ENCODE measurements around the gene KRT33B. TPM values are rescaled to one million over a fixed set of nuclear protein-coding genes. Genes with fewer than 3 reads are reported as not detected.
"Not testable (repeated sequence)": the region's sequence is repeated elsewhere in the genome, so short reads cannot be mapped to it uniquely, and the experiment has no call there.

KRT33B gene
- polyA plus RNA-seq, 1 donor = not detected

DNA sequence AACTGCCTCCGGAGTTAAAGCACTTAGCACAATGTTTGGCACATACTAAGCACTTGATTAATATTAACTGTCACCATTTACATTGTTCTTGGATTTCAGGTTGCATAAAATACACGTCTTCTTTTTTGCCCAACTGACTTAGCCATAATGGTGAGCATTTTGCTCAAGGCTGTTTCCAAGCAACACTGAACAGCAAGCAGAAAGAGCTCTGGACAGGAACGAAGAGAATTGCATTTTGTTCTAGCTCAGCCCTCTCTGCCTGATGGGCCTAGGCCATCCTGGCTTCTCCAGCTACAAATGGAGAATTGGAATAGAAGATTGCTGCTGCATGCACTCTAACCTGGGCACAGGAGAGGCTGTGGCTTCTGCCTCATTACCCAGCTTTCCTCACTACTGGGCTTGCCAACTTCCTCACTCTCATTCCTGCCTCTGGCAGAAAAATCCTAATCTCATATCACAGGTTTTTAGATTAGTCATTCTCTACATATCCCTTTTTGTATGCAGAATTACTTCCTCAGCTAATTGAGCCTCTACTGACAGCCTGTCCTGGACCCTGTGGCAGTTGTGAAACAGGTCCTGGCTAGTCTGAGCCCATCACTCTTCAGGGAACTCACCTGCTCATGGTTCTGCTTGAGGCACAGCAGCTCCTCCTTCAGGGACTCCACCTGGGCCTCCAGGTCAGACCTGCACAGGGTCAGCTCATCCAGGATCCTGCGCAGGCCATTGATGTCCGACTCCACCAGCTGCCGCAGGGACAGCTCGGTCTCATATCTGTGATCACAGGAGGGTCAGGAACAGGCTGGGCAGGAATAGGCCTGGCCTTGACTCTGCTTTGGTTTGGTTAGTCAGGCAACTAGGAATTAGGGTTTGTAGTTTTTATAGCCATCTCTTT is 21.5 kb downstream of the KRT33B start:
- Histone ChIP-seq H3K36me3 (ENCODE audit: control insufficient read depth, insufficient read depth, low read length) (no peaks in the 10 kb centered on the region), H3K27ac (ENCODE audit: low read length) (no peak overlapping the region), H3K4me3 (ENCODE audit: low read length) (no peak overlapping the region), H3K27me3 (ENCODE audit: control insufficient read depth, insufficient read depth, low read length) (peaks cover 6% of the 10 kb centered on the region), H3K4me1 (ENCODE audit: control insufficient read depth, insufficient read depth, low read length) (no peaks in the 10 kb centered on the region), H3K9me3 (ENCODE audit: control insufficient read depth, low read depth, low read length) (no peaks in the 10 kb centered on the region)
- DNase-seq = no peak
- WGBS (ENCODE audit: insufficient coverage, low lambda C conversion rate) = no CpG with 5 or more reads among the region's 7 CpGs

DNA sequence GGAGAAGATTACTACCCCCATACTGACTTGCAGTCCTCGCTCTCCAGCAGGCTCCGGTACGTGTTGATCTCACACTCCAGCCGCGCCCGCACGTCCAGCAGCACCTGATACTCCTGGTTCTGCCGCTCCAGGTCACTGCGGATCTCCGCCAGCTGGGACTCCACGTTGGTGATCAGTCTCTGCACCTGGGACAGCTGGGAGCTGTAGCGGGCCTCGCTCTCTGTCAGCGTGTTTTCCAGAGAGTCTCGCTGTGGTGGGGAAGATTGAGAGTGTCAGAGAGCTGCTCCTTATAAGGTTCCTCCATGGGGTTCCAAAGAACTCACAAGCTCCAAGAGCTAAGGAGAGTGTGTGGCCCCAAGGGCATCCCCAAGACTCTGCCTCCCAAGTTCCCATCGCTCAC is 23.2 kb downstream of the KRT33B start:
- not testable (repeated sequence) for DNase-seq; H3K36me3 ChIP-seq (ENCODE audit: control insufficient read depth, insufficient read depth, low read length); H3K4me1 ChIP-seq (ENCODE audit: control insufficient read depth, insufficient read depth, low read length); H3K27me3 ChIP-seq (ENCODE audit: control insufficient read depth, insufficient read depth, low read length); H3K9me3 ChIP-seq (ENCODE audit: control insufficient read depth, low read depth, low read length); H3K4me3 ChIP-seq (ENCODE audit: low read length); H3K27ac ChIP-seq (ENCODE audit: low read length)
- WGBS (ENCODE audit: insufficient coverage, low lambda C conversion rate) = no CpG with 5 or more reads among the region's 16 CpGs

DNA sequence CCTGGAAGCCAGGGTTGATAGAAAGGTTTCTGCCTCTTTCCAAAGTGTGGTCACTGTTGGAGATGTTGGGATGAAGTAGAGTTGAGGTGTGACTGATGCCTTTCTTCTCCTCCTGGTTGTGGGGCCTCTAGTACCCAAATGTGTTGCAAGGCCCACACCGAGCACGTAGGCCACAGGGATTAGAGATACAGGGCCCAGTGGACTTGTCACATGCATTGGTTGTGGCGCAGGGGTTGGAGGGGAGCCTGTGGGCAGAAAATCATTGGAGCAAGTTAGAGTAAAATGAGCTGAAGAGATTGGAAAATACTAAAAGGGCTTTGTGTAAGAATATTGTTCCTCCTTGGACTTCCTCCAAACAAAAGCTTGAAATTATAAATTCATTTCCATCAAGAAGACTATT is 23.6 kb downstream of the KRT33B start:
- no peak overlapping the region for H3K4me3 ChIP-seq (ENCODE audit: low read length)
- no CpG with 5 or more reads among the region's 3 CpGs for WGBS (ENCODE audit: insufficient coverage, low lambda C conversion rate)
- H3K4me1 ChIP-seq (ENCODE audit: control insufficient read depth, insufficient read depth, low read length) = no peaks in the 10 kb centered on the region
- H3K27me3 ChIP-seq (ENCODE audit: control insufficient read depth, insufficient read depth, low read length) = peaks cover 3% of the 10 kb centered on the region
- H3K9me3 ChIP-seq (ENCODE audit: control insufficient read depth, low read depth, low read length) = peaks cover 3% of the 10 kb centered on the region
- H3K27ac ChIP-seq (ENCODE audit: low read length) = no peak overlapping the region
- H3K36me3 ChIP-seq (ENCODE audit: control insufficient read depth, insufficient read depth, low read length) = no peaks in the 10 kb centered on the region
- DNase-seq = no peak

GRCh38 chr17:41343029-41343428 is 26.6 kb downstream of the KRT33B start:
- H3K36me3 ChIP-seq (ENCODE audit: control insufficient read depth, insufficient read depth, low read length) = no peaks in the 10 kb centered on the region
- H3K9me3 ChIP-seq (ENCODE audit: control insufficient read depth, low read depth, low read length) = peaks cover 3% of the 10 kb centered on the region
- no peak for DNase-seq
- WGBS (ENCODE audit: insufficient coverage, low lambda C conversion rate) = no CpG with 5 or more reads among the region's 3 CpGs
- H3K4me3 ChIP-seq (ENCODE audit: low read length) = no peak overlapping the region
- H3K4me1 ChIP-seq (ENCODE audit: control insufficient read depth, insufficient read depth, low read length) = no peaks in the 10 kb centered on the region
- H3K27me3 ChIP-seq (ENCODE audit: control insufficient read depth, insufficient read depth, low read length) = peaks cover 3% of the 10 kb centered on the region
- no peak overlapping the region for H3K27ac ChIP-seq (ENCODE audit: low read length)

GRCh38 chr17:41340934-41341861 is 28.4 kb downstream of the KRT33B start:
- Histone ChIP-seq H3K4me1 (ENCODE audit: control insufficient read depth, insufficient read depth, low read length) (no peaks in the 10 kb centered on the region), H3K27me3 (ENCODE audit: control insufficient read depth, insufficient read depth, low read length) (peaks cover 9% of the 10 kb centered on the region), H3K9me3 (ENCODE audit: control insufficient read depth, low read depth, low read length) (peaks cover 3% of the 10 kb centered on the region), H3K36me3 (ENCODE audit: control insufficient read depth, insufficient read depth, low read length) (no peaks in the 10 kb centered on the region), H3K27ac (ENCODE audit: low read length) (no peak overlapping the region), H3K4me3 (ENCODE audit: low read length) (no peak overlapping the region)
- no peak for DNase-seq
- 80% methylated on average over 2 of the region's 7 CpGs for WGBS (ENCODE audit: insufficient coverage, low lambda C conversion rate)

DNA sequence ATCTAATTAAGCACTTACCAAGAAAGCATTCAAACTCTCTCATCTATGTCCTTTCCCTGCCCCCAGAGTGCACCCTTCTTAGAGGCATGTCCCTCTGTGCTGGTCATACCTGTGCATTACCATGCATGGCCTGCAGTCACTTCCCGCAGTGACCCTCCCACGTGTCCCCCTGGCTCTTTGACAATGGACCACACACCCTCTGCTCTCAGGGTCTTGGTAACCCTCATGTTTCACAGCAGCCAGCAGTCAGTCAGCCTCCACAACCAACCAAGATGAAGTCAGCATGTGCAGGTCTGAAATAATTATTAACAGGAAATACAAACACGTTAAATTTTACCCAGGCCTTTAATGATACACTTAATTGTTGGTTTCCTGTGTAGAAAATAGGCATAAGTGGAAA is 29.1 kb downstream of the KRT33B start:
- Histone ChIP-seq H3K27me3 (ENCODE audit: control insufficient read depth, insufficient read depth, low read length) (peaks cover 9% of the 10 kb centered on the region), H3K4me1 (ENCODE audit: control insufficient read depth, insufficient read depth, low read length) (no peaks in the 10 kb centered on the region), H3K4me3 (ENCODE audit: low read length) (no peak overlapping the region), H3K9me3 (ENCODE audit: control insufficient read depth, low read depth, low read length) (peaks cover 3% of the 10 kb centered on the region), H3K36me3 (ENCODE audit: control insufficient read depth, insufficient read depth, low read length) (no peaks in the 10 kb centered on the region), H3K27ac (ENCODE audit: low read length) (no peak overlapping the region)
- no CpG with 5 or more reads among the region's 3 CpGs for WGBS (ENCODE audit: insufficient coverage, low lambda C conversion rate)
- no peak for DNase-seq

DNA sequence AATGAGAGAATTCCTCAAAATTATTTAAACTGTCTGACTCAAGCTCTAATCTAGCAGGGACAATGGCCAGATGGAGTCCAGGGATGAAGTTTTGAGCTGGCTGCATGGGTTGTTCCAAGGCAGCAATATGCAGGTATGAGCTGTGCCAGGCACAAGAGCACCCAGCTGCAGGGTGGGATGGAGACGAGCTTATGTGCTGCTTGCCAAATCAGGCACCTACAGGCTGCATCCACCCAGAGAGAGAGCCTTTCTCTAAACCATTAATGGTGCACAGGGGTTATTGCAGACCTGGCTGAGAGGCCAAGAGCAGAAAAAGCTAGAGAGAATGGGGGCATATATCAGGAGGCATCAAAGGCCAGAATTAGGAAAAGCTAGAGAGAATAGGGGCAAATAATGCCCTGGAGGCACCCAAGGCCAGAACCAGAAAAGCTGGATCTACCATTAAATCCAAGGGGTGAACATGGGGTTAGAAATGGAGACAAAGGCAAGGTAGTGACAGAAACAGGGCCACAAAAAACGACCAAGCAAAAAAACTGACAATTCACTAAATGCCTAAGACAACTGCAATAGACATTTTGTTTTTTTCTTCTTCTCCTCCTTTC is 29.9 kb downstream of the KRT33B start:
- H3K36me3 ChIP-seq (ENCODE audit: control insufficient read depth, insufficient read depth, low read length) = no peaks in the 10 kb centered on the region
- H3K27ac ChIP-seq (ENCODE audit: low read length) = no peak overlapping the region
- 80% methylated on average over 1 of the region's 2 CpGs for WGBS (ENCODE audit: insufficient coverage, low lambda C conversion rate)
- no peak overlapping the region for H3K4me3 ChIP-seq (ENCODE audit: low read length)
- H3K27me3 ChIP-seq (ENCODE audit: control insufficient read depth, insufficient read depth, low read length) = peaks cover 9% of the 10 kb centered on the region
- H3K9me3 ChIP-seq (ENCODE audit: control insufficient read depth, low read depth, low read length) = peaks cover 3% of the 10 kb centered on the region
- no peaks in the 10 kb centered on the region for H3K4me1 ChIP-seq (ENCODE audit: control insufficient read depth, insufficient read depth, low read length)
- DNase-seq = no peak

DNA sequence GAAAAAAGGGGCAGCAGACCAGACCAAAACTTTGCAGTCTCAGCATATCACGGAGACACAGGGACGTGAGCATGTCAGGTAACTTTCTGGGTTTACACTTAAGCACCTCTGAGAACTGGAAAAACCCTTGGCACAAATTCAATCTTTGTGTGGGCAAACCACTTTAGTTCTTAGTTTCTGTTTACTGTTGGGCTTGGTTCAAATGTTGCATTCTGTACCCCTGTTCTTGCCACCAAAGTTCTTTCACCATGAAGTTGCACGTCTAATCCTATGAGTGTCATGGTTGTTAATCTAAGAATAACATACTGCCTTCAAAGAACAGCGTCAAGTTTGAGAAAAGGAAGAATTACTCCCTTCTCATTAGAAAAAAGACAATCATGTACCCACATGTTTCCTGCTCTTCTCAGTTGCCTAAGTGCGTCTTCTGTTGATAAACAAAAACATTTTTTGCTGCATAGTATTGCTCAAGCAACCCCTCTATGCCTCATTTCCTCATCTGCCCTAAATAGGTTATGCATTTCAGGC is 30.6 kb downstream of the KRT33B start:
- peaks cover 9% of the 10 kb centered on the region for H3K27me3 ChIP-seq (ENCODE audit: control insufficient read depth, insufficient read depth, low read length)
- H3K27ac ChIP-seq (ENCODE audit: low read length) = no peak overlapping the region
- H3K36me3 ChIP-seq (ENCODE audit: control insufficient read depth, insufficient read depth, low read length) = no peaks in the 10 kb centered on the region
- no peak overlapping the region for H3K4me3 ChIP-seq (ENCODE audit: low read length)
- no peaks in the 10 kb centered on the region for H3K4me1 ChIP-seq (ENCODE audit: control insufficient read depth, insufficient read depth, low read length)
- WGBS (ENCODE audit: insufficient coverage, low lambda C conversion rate) = 86% methylated on average over 1 of the region's 5 CpGs
- no peak for DNase-seq
- peaks cover 3% of the 10 kb centered on the region for H3K9me3 ChIP-seq (ENCODE audit: control insufficient read depth, low read depth, low read length)

GRCh38 chr17:41335747-41336146 is 33.9 kb downstream of the KRT33B start:
- no peaks in the 10 kb centered on the region for H3K9me3 ChIP-seq (ENCODE audit: control insufficient read depth, low read depth, low read length)
- WGBS (ENCODE audit: insufficient coverage, low lambda C conversion rate) = no CpG with 5 or more reads among the region's 1 CpG
- no peaks in the 10 kb centered on the region for H3K4me1 ChIP-seq (ENCODE audit: control insufficient read depth, insufficient read depth, low read length)
- H3K27ac ChIP-seq (ENCODE audit: low read length) = no peak overlapping the region
- no peak overlapping the region for H3K4me3 ChIP-seq (ENCODE audit: low read length)
- no peaks in the 10 kb centered on the region for H3K36me3 ChIP-seq (ENCODE audit: control insufficient read depth, insufficient read depth, low read length)
- no peak for DNase-seq
- peaks cover 6% of the 10 kb centered on the region for H3K27me3 ChIP-seq (ENCODE audit: control insufficient read depth, insufficient read depth, low read length)
